ENCODE data around the gene COBLL1.

The COBLL1 gene

GRCh38 chr2:164691346-164691887, 150.2 kb downstream of the COBLL1 start (continued):
- no peak for TF ChIP-seq ZNF280D (tag by site-specific recombination; IDR thresholded peaks at IDR 0.05)
- no peak for TF ChIP-seq HOXC10 (CRISPR knock-in tag; IDR thresholded peaks at IDR 0.05)
- no peak for TF ChIP-seq ZBTB11 (tag by site-specific recombination; conservative IDR thresholded peaks at IDR 0.05; ENCODE audit: low read depth)
- no peak for TF ChIP-seq ZFP69B (tag by site-specific recombination; IDR thresholded peaks at IDR 0.05)

GRCh38 chr2:164690361-164690760, 151.3 kb downstream of the COBLL1 start:
- peaks cover 0 to 19% of the 10 kb centered on the region in 2 experiments; a peak in 1 of 3 replicates for H3K36me3 ChIP-seq (ENCODE audit: control insufficient read depth in 2 of 2, insufficient read depth in 1 of 2, low read length in 2 of 2)
- ChIA-PET CTCF (interaction anchor here (1.0 kb wide), 1 partner anchor 26 kb away, joined by 4 read pairs; no protein-coding TSS in a partner anchor), POLR2A (no interaction called here)

GRCh38 chr2:164688896-164689419, 152.7 kb downstream of the COBLL1 start:
- POLR2A ChIA-PET: no interaction called here
- Histone ChIP-seq H3K9me3 (ENCODE audit: control insufficient read depth, insufficient read depth, low read depth, low read length) (no peaks in the 10 kb centered on the region), H3K27ac (ENCODE audit: extremely low read depth, low read depth, low read length) (no peak overlapping the region), H3K36me3 (ENCODE audit: control insufficient read depth in 2 of 2, insufficient read depth in 1 of 2, low read length in 2 of 2) (peaks cover 0 to 13% of the 10 kb centered on the region in 2 experiments; a peak in 1 of 3 replicates), H3K4me1 (ENCODE audit: control insufficient read depth, insufficient read depth, low read length) (no peaks in the 10 kb centered on the region), H3K4me3 (ENCODE audit: low read depth, low read length) (no peak overlapping the region)
- CTCF ChIA-PET: interaction anchor here (0.7 kb wide), 1 partner anchor 31 kb away, joined by 5 read pairs; no protein-coding TSS in a partner anchor
- TF ChIP-seq ZNF416 (tag by site-specific recombination; IDR thresholded peaks at IDR 0.05) (no peak), ZNF37A (tag by site-specific recombination; IDR thresholded peaks at IDR 0.05) (no peak), FEZF1 (tag by site-specific recombination; IDR thresholded peaks at IDR 0.05) (no peak), ZNF341 (tag by site-specific recombination; IDR thresholded peaks at IDR 0.05; ENCODE audit: low read depth) (no peak), ZNF175 (tag by site-specific recombination; IDR thresholded peaks at IDR 0.05) (no peak), GLIS2 (tag by site-specific recombination; IDR thresholded peaks at IDR 0.05) (no peak)

More at GRCh38 chr2:164690361-164690760, 151.3 kb downstream of the COBLL1 start:
- no peaks in the 10 kb centered on the region for H3K9me3 ChIP-seq (ENCODE audit: control insufficient read depth, insufficient read depth, low read depth, low read length)
- TF ChIP-seq ZBTB7A (tag by site-specific recombination; IDR thresholded peaks at IDR 0.05; ENCODE audit: low read depth) (no peak), MYNN (tag by site-specific recombination; IDR thresholded peaks at IDR 0.05; ENCODE audit: borderline replicate concordance) (no peak), ZNF26 (tag by site-specific recombination; IDR thresholded peaks at IDR 0.05) (no peak), ZNF747 (tag by site-specific recombination; IDR thresholded peaks at IDR 0.05) (no peak), ZNF560 (tag by site-specific recombination; IDR thresholded peaks at IDR 0.05; ENCODE audit: borderline replicate concordance) (no peak)
- H3K4me1 ChIP-seq (ENCODE audit: control insufficient read depth, insufficient read depth, low read length): 0 out of 2 replicates have a peak, but pooled peaks cover 3% of the 10 kb centered on the region
- H3K4me3 ChIP-seq (ENCODE audit: low read depth, low read length): no peak overlapping the region
- no peak overlapping the region for H3K27ac ChIP-seq (ENCODE audit: extremely low read depth, low read depth, low read length)

Measured in HEK293 (cell line).